H1 (cell line): ENCODE results near the gene DPP4. TPM values are rescaled to one million over a fixed set of nuclear protein-coding genes. Genes with fewer than 3 reads are reported as not detected.

ENCODE experiments used
- CHD7 ChIP-seq: fragments of 300-600 bp; sonication (generic); IDR thresholded peaks from 2 replicates; pipeline ENCODE4 v1.7.1; 2012; ENCODE audit warnings: low read length, moderate library complexity, mild to moderate bottlenecking, inconsistent platforms; ENCODE audit not compliant: insufficient replicate concordance
- MAFK ChIP-seq: IDR thresholded peaks from 2 replicates; pipeline ENCODE4 v1.6.1; 2012; ENCODE audit warnings: low read depth, mild to moderate bottlenecking, improper control_type of control experiment, low read length
- RNF2 ChIP-seq: fragments of 200-900, 300-1000 bp; sonication (generic); IDR thresholded peaks from 2 replicates; pipeline ENCODE4 v1.7.1; 2016; ENCODE audit warnings: borderline replicate concordance, low read depth, mild to moderate bottlenecking, antibody characterized with exemption, low read length; ENCODE audit not compliant: poor library complexity, severe bottlenecking; ENCODE audit errors: missing control alignments
- SP1 ChIP-seq: IDR thresholded peaks from 2 replicates; pipeline ENCODE4 v1.6.1; 2011; ENCODE audit warnings: low read depth, low read length
- USF2 ChIP-seq: IDR thresholded peaks from 2 replicates; pipeline ENCODE4 v1.6.1; 2011; ENCODE audit warnings: low read length, improper control_type of control experiment
- polyA plus RNA-seq, 7 experiments: library from polyadenylated mRNA; depleted of rRNA in 3 of 7; stranded (reverse) in 5 of 7; unstranded in 2 of 7; fragments of >200 nt in 5 of 7; fragments of 200-250 nt in 2 of 7; gene quantifications; 1 replicate in 5 of 7; 2 replicates in 1 of 7; 4 replicates in 1 of 7; pipeline versions ENCODE4 v1.2.1 to v1.2.3, GENCODE V29; 2011 to 2013; ENCODE audit warnings: missing spikeins in 2 of 7, mixed read lengths in 2 of 7
- total RNA-seq: library from RNA; stranded (reverse); fragmentation: NEBNext Ultra II Directional; extraction: Animal tissue kit (Norgen Biotek cat#: 25700); gene quantifications from 2 replicates; pipeline ENCODE4 v1.2.1, GENCODE V29; 2021

Gene DPP4
- total and polyA plus RNA-seq, 2 of the 8 experiments (the other 6 are each of a cell fraction or from before 2014, with no cell fraction given), result 1.3 to 3.1 TPM

GRCh38 chr2:162002623-162003235 lies 71.3 kb downstream of the DPP4 start (continued):
- TF ChIP-seq CHD7 (no peak), MAFK (no peak), USF2 (no peak), SP1 (no peak), RNF2 (no peak)
